GM18870 (cell line): Measurements from ENCODE around the gene TALDO1.

Source experiments
- ATAC-seq: cut with Tn5 transposase; IDR thresholded peaks from one replicate; pipeline ENCODE4 v1.9.1; 2021; ENCODE audit warnings: moderate library complexity; ENCODE audit not compliant: unreplicated experiment

Gene TALDO1

GRCh38 chr11:766936-767210 lies 19.6 kb downstream of the TALDO1 start:
- no peak for ATAC-seq

GRCh38 chr11:767238-767637 lies 20.0 kb downstream of the TALDO1 start:
- ATAC-seq, result no peak

DNA sequence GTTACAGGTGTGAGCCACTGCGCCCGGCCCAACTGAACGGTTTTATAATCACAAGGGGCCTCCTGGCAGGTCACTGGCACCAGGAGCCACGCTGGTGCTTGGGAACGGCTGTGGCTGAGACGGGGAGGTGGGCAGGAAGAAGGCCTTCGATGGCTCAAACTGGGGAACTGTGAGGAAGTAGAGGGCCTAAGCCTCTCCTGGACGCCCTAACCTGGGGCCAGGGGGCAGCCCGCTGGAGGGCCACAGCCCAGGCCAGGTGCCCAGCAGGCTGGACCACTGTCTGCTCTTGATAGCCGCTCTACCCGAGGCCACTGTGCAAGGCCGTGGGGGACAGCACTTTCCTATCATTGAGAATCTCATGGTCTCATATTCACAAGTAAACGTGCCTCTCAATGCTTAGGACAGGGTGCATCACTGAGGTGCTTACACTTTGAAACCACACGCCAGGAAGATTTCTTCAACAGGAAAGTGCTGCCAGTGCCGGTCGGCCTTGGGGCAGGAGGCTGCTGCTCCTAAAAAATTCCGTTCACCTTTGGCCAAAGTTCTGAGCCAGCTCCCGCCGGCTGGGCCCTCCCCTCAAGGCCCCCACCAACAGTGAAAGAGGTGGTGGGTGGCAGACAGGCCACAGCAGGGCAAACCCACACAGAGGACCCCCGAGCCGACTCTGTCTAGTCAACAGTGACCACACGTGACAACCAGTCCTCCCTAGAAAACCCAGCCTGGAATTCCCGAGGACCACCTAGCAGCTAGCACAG lies 22.8 kb downstream of the TALDO1 start:
- ATAC-seq, result no peak

GRCh38 chr11:770642-771616 lies 23.7 kb downstream of the TALDO1 start:
- ATAC-seq, result no peak

- no peak for ATAC-seq
These were observed 24.4 kb downstream of the TALDO1 start for GRCh38 chr11:771617-772204.

DNA sequence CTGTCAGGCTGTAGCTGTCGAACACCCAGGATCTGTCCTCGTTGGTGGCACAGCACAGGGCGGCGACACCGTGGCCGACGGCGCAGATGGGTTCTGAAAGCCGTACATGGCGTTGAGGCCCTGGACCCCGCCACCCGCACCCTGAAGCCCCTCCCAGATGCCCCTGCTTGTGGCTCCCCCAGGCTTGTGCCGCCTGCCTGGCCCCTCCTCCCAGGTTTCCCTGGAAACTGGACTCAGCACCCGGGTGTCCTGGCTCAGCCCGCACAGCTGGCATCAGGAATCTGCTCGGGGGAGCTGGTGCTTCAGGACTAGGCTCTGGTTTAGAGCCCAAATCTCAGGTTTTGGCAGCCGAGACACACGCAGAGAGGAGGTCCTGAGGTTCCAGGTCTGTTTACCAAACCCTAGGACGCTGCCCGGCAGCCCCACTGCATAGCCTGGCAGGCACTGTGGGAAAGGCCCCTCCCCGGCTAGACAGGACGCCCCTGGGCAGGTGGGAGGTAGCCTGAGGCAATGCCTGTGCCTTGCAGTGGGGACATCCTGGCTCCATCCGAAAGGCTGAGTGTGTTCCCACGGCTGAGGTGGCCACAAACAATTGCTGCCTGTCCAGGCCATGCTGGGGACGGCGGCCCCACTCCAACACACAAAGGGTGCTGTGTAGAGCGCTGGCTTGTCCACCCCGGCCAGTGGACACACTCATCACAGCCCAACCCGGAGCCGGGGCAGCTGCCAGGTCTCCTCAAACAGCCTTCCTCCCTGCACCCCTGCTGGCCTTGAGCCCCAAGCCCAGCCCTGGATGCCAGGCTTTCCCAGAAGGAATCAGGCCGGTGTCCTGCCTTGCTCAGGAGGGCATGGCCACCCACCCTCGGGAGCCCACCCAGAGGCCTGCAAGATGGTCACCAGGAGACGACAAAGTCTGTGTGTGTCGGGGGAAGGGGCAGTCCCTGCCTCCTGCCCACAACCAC lies 25.4 kb downstream of the TALDO1 start:
- ATAC-seq, result no peak

- ATAC-seq, result no peak
These were observed 26.2 kb downstream of the TALDO1 start for GRCh38 chr11:773425-773824.

- ATAC-seq, result no peak
These were observed 26.6 kb downstream of the TALDO1 start for GRCh38 chr11:773830-774229.

GRCh38 chr11:774873-775592 lies 27.8 kb downstream of the TALDO1 start:
- no peak for ATAC-seq

GRCh38 chr11:776263-776560 lies 28.9 kb downstream of the TALDO1 start:
- ATAC-seq, result no peak

DNA sequence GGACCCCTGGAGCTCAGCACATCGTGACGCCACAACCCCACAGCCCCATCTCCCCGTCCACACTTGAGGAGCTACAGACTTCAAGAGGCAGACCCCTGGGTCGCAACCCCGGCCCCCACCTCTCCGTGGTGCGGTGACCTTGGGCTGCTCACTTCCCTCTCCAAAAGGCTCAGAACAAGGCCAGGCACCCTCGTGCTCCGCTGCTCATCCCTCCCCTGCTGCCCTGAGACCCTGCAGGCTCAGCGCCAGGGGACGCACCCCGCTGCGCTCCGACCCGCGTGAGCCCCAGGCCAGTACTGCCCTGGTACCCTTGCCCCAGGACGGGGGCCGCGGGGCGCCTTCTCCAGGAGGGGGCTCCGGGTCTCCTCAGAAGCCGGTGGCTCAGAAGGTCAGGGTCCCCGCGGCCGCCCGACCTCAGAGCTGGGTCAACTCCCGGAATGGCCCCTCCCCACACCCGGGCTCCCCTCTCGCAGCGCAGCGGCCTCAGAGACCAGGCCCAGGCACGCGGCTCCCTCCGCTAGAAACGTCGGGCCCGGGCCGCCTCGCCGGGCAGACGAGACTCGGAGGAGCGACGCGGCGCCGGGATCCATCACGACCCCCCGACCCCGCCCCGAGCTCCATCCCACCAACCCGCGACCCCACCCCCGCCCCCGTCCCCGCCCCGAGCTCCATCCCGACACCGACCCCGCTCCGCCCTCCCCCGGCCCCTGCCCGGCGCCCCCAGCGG lies 29.5 kb downstream of the TALDO1 start:
- ATAC-seq, result no peak

GRCh38 chr11:777288-778255 lies 30.3 kb downstream of the TALDO1 start, which contains the start of gene GATD1:
TSS of gene GATD1 (minus strand) at chr11:777487. CDS start at chr11:777462, 25 bp downstream.
- ATAC-seq, result no peak

GRCh38 chr11:778976-779954 lies 32.0 kb downstream of the TALDO1 start:
- ATAC-seq, result no peak

DNA sequence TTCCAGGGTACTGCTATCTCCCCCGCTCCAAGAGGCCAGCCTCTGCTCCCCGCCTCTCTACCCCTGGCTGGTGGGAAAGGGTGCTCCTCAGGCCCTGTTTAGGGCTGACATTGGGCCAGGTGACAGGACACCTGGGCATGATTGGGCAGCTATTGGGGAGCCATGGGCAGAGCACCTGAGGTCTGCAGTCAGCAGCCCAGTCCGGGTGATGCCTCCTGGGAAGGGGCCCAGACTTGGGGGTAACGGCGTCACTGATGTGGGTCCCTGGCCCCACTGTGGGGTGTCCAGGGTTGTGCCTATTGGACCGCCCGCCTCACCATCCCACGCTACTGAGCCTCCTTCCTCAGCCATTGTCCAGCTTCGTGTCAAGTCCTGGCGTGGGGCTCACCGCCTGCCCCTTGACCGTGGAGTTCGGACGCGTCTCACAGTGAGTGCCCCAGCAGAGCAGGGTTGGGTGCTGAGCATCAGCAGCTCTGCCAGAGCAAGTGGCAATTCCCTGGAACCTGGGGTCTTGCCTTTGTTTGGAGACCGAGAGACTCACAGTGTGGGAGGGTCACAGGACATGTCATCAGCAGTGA lies 32.8 kb downstream of the TALDO1 start:
- ATAC-seq, result no peak

GRCh38 chr11:782264-783174 lies 35.3 kb downstream of the TALDO1 start:
- ATAC-seq, result no peak

GRCh38 chr11:783581-784015 lies 36.3 kb downstream of the TALDO1 start:
- no peak for ATAC-seq
